ENCODE results near the gene HNRNPLL. TPM values are rescaled to one million over a fixed set of nuclear protein-coding genes. Genes with fewer than 3 reads are reported as not detected.

The HNRNPLL gene
- total RNA-seq, 4 donors from 2014 or later, result 20.0 to 42.9 (median 21.9) TPM

- Histone ChIP-seq H3K27ac (no peak overlapping the region), H3K36me3 (peaks cover 0 to 47% of the 10 kb centered on the region in 2 donors), H3K9me3 (no peaks in the 10 kb centered on the region), H3K27me3 (no peaks in the 10 kb centered on the region), H3K4me3 (no peak overlapping the region), H3K4me1 (no peaks in the 10 kb centered on the region)
- DNase-seq (no peak), ATAC-seq (no peak)
- intact Hi-C loops (cut with DNase I; ENCODE audit: low total_unique reads), result no loop called here
- no peak for TF ChIP-seq CTCF (IDR thresholded peaks at IDR 0.05 in 4 of 5, conservative IDR thresholded peaks at IDR 0.05 in 1 of 5)
- no peak for TF ChIP-seq POLR2A (IDR thresholded peaks at IDR 0.05)
- in situ Hi-C loops (cut with MboI; ENCODE audit: low sequenced_read_pairs in 4 of 4), result no loop called here
These were observed 28.4 kb downstream of the HNRNPLL start for GRCh38 chr2:38574278-38574677.

GRCh38 chr2:38572167-38572566 is 30.6 kb downstream of the HNRNPLL start:
- no peaks in the 10 kb centered on the region for H3K4me1 ChIP-seq
- intact Hi-C loops (cut with DNase I; ENCODE audit: low total_unique reads) (no loop called here), in situ Hi-C loops (cut with MboI; ENCODE audit: low sequenced_read_pairs in 4 of 4) (no loop called here)
- H3K27ac ChIP-seq, result no peak overlapping the region
- ATAC-seq, result no peak
- H3K36me3 ChIP-seq, result peaks cover 0 to 59% of the 10 kb centered on the region in 2 donors
- no peak overlapping the region for H3K4me3 ChIP-seq
- no peak for DNase-seq
- H3K9me3 ChIP-seq, result no peaks in the 10 kb centered on the region
- no peaks in the 10 kb centered on the region for H3K27me3 ChIP-seq
- TF ChIP-seq POLR2A (IDR thresholded peaks at IDR 0.05), result no peak
- no peak for TF ChIP-seq CTCF (IDR thresholded peaks at IDR 0.05 in 4 of 5, conservative IDR thresholded peaks at IDR 0.05 in 1 of 5)

- ATAC-seq (no peak), DNase-seq (no peak)
- Histone ChIP-seq H3K9me3 (no peaks in the 10 kb centered on the region), H3K36me3 (peaks cover 0 to 61% of the 10 kb centered on the region in 2 donors), H3K27me3 (no peaks in the 10 kb centered on the region), H3K4me1 (no peaks in the 10 kb centered on the region), H3K27ac (no peak overlapping the region), H3K4me3 (no peak overlapping the region)
- in situ Hi-C loops (cut with MboI; ENCODE audit: low sequenced_read_pairs in 4 of 4) (no loop called here), intact Hi-C loops (cut with DNase I; ENCODE audit: low total_unique reads) (no loop called here)
- TF ChIP-seq POLR2A (IDR thresholded peaks at IDR 0.05) (no peak), CTCF (IDR thresholded peaks at IDR 0.05 in 4 of 5, conservative IDR thresholded peaks at IDR 0.05 in 1 of 5) (no peak)
These were observed 31.5 kb downstream of the HNRNPLL start for GRCh38 chr2:38571193-38571592.

GRCh38 chr2:38568724-38569436 is 33.8 kb downstream of the HNRNPLL start:
- Histone ChIP-seq H3K27ac (no peak overlapping the region), H3K9me3 (no peaks in the 10 kb centered on the region), H3K4me3 (no peak overlapping the region), H3K4me1 (no peaks in the 10 kb centered on the region), H3K27me3 (no peaks in the 10 kb centered on the region), H3K36me3 (peaks cover 0 to 74% of the 10 kb centered on the region in 2 donors)
- no peak for DNase-seq
- in situ Hi-C loops (cut with MboI; ENCODE audit: low sequenced_read_pairs in 4 of 4), result no loop called here
- no peak for ATAC-seq
- TF ChIP-seq CTCF (IDR thresholded peaks at IDR 0.05 in 4 of 5, conservative IDR thresholded peaks at IDR 0.05 in 1 of 5) (no peak), POLR2A (IDR thresholded peaks at IDR 0.05) (no peak)
- intact Hi-C loops (cut with DNase I; ENCODE audit: low total_unique reads), result no loop called here

- Histone ChIP-seq H3K27me3 (no peaks in the 10 kb centered on the region), H3K9me3 (no peaks in the 10 kb centered on the region), H3K4me3 (no peak overlapping the region), H3K36me3 (peaks cover 0 to 69% of the 10 kb centered on the region in 2 donors), H3K27ac (no peak overlapping the region), H3K4me1 (no peaks in the 10 kb centered on the region)
- intact Hi-C loops (cut with DNase I; ENCODE audit: low total_unique reads) (no loop called here), in situ Hi-C loops (cut with MboI; ENCODE audit: low sequenced_read_pairs in 4 of 4) (no loop called here)
- no peak for TF ChIP-seq POLR2A (IDR thresholded peaks at IDR 0.05)
- no peak for TF ChIP-seq CTCF (IDR thresholded peaks at IDR 0.05 in 4 of 5, conservative IDR thresholded peaks at IDR 0.05 in 1 of 5)
- no peak for ATAC-seq
- no peak for DNase-seq
These were observed 37.4 kb downstream of the HNRNPLL start for GRCh38 chr2:38565333-38565732.
